Measurements from ENCODE around the gene C20orf204. TPM values are rescaled to one million over a fixed set of nuclear protein-coding genes. Genes with fewer than 3 reads are reported as not detected.

Gene C20orf204
- total RNA-seq, 1 donor from 2014 or later = 3.8 TPM

DNA sequence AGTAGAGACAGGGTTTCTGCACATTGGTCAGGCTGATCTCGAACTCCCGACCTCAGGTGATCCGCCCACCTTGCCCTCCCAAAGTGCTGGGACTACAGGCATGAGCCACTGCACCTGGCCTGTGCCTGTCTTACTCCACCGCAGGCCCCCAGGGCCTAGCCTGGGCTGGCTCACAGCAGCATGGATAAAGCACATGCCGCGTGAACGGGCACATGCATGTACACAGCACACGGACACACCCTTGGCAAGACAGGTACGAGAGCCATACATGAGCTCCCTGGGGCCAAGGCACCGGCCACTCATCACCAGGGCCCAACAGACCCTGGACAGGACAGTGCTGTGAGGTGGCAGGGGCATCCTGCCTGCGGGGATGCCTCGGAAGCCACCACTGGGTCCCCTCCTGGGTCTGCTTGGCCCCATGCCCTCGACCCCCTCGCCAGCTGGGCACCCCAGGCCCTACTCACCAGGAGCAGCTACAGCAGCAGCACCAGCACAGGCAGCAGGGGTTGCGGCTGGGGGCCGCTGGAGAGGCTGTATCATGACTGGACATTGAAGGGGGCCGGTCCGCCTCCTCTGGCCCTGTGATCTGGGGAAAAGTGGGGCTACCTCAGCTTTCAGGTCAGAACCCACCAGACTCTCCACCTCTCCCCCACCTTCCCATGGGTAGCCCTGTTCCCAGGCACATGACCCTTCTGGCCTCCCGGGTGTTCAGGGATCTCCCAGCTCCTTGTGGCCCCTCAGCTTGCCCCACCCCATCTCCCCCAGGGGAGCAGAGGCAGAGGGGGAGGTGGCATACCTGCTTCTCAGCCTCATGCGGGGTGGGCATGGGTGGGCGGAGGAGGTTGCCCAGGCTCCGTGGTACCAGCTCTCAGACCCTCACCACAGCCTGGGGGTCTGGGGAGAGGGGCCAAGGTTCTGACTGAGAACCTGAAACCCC is 40.3 kb downstream of the C20orf204 start:
- H3K36me3 Mint-ChIP-seq (ENCODE audit: low read depth) = peaks cover 30% of the 10 kb centered on the region
- peak overlapping the region; percentile 30 for H3K4me3 Mint-ChIP-seq (ENCODE audit: low read depth)
- peaks cover 2% of the 10 kb centered on the region for H3K27me3 Mint-ChIP-seq (ENCODE audit: low read depth)
- H3K4me1 Mint-ChIP-seq (ENCODE audit: low read depth) = peaks cover 14% of the 10 kb centered on the region
- no peak for DNase-seq (ENCODE audit: low spot score)
- intact Hi-C loops (cut with micrococcal nuclease) = loop anchor here (5.0 kb wide), 1 partner anchor 94 kb away; the partner anchor contains the start of gene PRPF6
- no peaks in the 10 kb centered on the region for H3K9me3 Mint-ChIP-seq
- no peak overlapping the region for H3K27ac Mint-ChIP-seq

DNA sequence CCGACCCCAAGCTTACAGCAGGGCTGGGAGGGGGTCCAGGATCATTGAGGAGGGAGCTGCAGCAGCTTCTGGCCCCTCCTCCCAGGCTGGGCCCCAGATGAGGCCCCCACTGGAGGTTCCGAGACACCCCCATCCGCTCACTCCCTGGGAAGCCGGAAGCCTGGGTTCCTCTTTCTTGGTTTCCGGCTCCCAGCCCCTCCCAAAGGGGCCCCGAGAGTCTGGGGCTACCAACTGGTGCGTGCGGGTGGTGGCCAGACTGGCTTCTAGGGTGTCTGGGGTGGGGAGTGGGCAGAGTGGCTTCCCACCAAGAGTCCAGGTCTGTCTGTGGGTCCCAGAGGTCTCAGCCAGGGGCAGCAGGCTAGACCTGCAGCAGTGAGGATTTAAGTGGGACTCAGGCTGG is 41.1 kb downstream of the C20orf204 start:
- Mint-ChIP-seq H3K4me3 (ENCODE audit: low read depth) (peak overlapping the region; percentile 95), H3K9me3 (no peaks in the 10 kb centered on the region), H3K27me3 (ENCODE audit: low read depth) (peaks cover 8% of the 10 kb centered on the region), H3K4me1 (ENCODE audit: low read depth) (peaks cover 17% of the 10 kb centered on the region), H3K36me3 (ENCODE audit: low read depth) (peaks cover 29% of the 10 kb centered on the region), H3K27ac (peak overlapping the region; percentile 79)
- no peak for DNase-seq (ENCODE audit: low spot score)
- intact Hi-C loops (cut with micrococcal nuclease) = loop anchor here (1.0 to 5.0 kb wide), 2 partner anchors 11 to 95 kb away; partner anchors contain the start of gene PRPF6

GRCh38 chr20:64077541-64077875 is 41.5 kb downstream of the C20orf204 start:
- intact Hi-C loops (cut with micrococcal nuclease) = loop anchor here (1.0 to 5.0 kb wide), 2 partner anchors 11 to 95 kb away; partner anchors contain the start of gene PRPF6
- Mint-ChIP-seq H3K4me1 (ENCODE audit: low read depth) (peaks cover 16% of the 10 kb centered on the region), H3K4me3 (ENCODE audit: low read depth) (peak overlapping the region; percentile 95), H3K9me3 (no peaks in the 10 kb centered on the region), H3K27me3 (ENCODE audit: low read depth) (peaks cover 10% of the 10 kb centered on the region), H3K36me3 (ENCODE audit: low read depth) (peaks cover 25% of the 10 kb centered on the region), H3K27ac (peak overlapping the region; percentile 79)
- DNase-seq (ENCODE audit: low spot score) = no peak

- intact Hi-C loops (cut with micrococcal nuclease) = loop anchor here (1.0 to 5.0 kb wide), 3 partner anchors 12 to 96 kb away; partner anchors contain the start of genes PRPF6 and TCEA2
- H3K4me1 Mint-ChIP-seq (ENCODE audit: low read depth) = peaks cover 19% of the 10 kb centered on the region
- H3K27ac Mint-ChIP-seq = peak overlapping the region; percentile 79
- H3K9me3 Mint-ChIP-seq = no peaks in the 10 kb centered on the region
- DNase-seq (ENCODE audit: low spot score) = peak; percentile 70
- H3K4me3 Mint-ChIP-seq (ENCODE audit: low read depth) = peak overlapping the region; percentile 95
- peaks cover 15% of the 10 kb centered on the region for H3K27me3 Mint-ChIP-seq (ENCODE audit: low read depth)
- H3K36me3 Mint-ChIP-seq (ENCODE audit: low read depth) = peaks cover 21% of the 10 kb centered on the region
Observed at GRCh38 chr20:64077876-64078551, 42.0 kb downstream of the C20orf204 start.

- Mint-ChIP-seq H3K4me1 (ENCODE audit: low read depth) (peaks cover 21% of the 10 kb centered on the region), H3K36me3 (ENCODE audit: low read depth) (peaks cover 18% of the 10 kb centered on the region), H3K27me3 (ENCODE audit: low read depth) (peaks cover 18% of the 10 kb centered on the region), H3K4me3 (ENCODE audit: low read depth) (peak overlapping the region; percentile 95), H3K27ac (peak overlapping the region; percentile 80), H3K9me3 (no peaks in the 10 kb centered on the region)
- intact Hi-C loops (cut with micrococcal nuclease) = loop anchor here (2.0 to 5.0 kb wide), 2 partner anchors 16 to 97 kb away; partner anchors contain the start of genes PRPF6 and TCEA2
- DNase-seq (ENCODE audit: low spot score) = no peak
Observed at GRCh38 chr20:64078934-64079272, 42.9 kb downstream of the C20orf204 start.

GRCh38 chr20:64079273-64080012 is 43.5 kb downstream of the C20orf204 start, which contains the start of gene RGS19:
Gene RGS19, minus strand, starts transcription at chr20:64079518. Its CDS starts 2,632 bp downstream, at chr20:64076886.
- DNase-seq (ENCODE audit: low spot score) = peak; percentile 71
- intact Hi-C loops (cut with micrococcal nuclease) = loop anchor here (2.0 to 5.0 kb wide), 2 partner anchors 17 to 97 kb away; partner anchors contain the start of genes PRPF6 and TCEA2
- H3K4me1 Mint-ChIP-seq (ENCODE audit: low read depth) = peaks cover 24% of the 10 kb centered on the region
- peaks cover 21% of the 10 kb centered on the region for H3K27me3 Mint-ChIP-seq (ENCODE audit: low read depth)
- peaks cover 14% of the 10 kb centered on the region for H3K36me3 Mint-ChIP-seq (ENCODE audit: low read depth)
- peak within 1 kb of the TSS; percentile 80 for H3K27ac Mint-ChIP-seq
- no peaks in the 10 kb centered on the region for H3K9me3 Mint-ChIP-seq
- H3K4me3 Mint-ChIP-seq (ENCODE audit: low read depth) = peak within 1 kb of the TSS; percentile 95

- H3K4me3 Mint-ChIP-seq (ENCODE audit: low read depth) = peak within 1 kb of the TSS; percentile 95
- peaks cover 25% of the 10 kb centered on the region for H3K4me1 Mint-ChIP-seq (ENCODE audit: low read depth)
- peak within 1 kb of the TSS; percentile 80 for H3K27ac Mint-ChIP-seq
- no peaks in the 10 kb centered on the region for H3K9me3 Mint-ChIP-seq
- H3K36me3 Mint-ChIP-seq (ENCODE audit: low read depth) = peaks cover 11% of the 10 kb centered on the region
- peaks cover 26% of the 10 kb centered on the region for H3K27me3 Mint-ChIP-seq (ENCODE audit: low read depth)
- no peak for DNase-seq (ENCODE audit: low spot score)
- intact Hi-C loops (cut with micrococcal nuclease) = no loop called here
Observed at GRCh38 chr20:64080013-64080812, 44.2 kb downstream of the C20orf204 start, which contains the start of gene OPRL1. Gene OPRL1, plus strand, starts transcription at chr20:64080082. Its CDS starts 12,639 bp downstream, at chr20:64092721.

GRCh38 chr20:64080813-64081623 is 45.0 kb downstream of the C20orf204 start:
- Mint-ChIP-seq H3K4me1 (ENCODE audit: low read depth) (peaks cover 25% of the 10 kb centered on the region), H3K27ac (no peak overlapping the region)

DNA sequence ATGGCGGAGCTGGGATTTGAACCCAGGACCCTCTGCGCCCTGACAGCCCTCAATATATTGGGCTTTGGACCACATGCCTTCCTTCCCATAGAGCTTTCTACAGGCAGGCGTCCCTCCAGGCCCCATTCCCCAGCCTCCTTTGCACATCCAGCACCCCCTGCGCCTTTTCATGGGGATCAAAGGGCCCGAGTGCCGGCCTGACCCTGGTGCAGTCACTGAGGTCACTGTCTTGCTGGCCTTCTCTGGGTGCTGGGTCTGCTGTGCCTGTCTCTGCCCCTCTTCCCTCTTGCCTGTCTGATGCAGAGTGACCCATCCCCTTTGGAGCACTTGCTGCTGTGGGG is 45.6 kb downstream of the C20orf204 start:
- Mint-ChIP-seq H3K27ac (no peak overlapping the region), H3K4me3 (ENCODE audit: low read depth) (peak overlapping the region; percentile 42)

More at GRCh38 chr20:64080813-64081623, 45.0 kb downstream of the C20orf204 start:
- Mint-ChIP-seq H3K27me3 (ENCODE audit: low read depth) (peaks cover 34% of the 10 kb centered on the region), H3K36me3 (ENCODE audit: low read depth) (peaks cover 6% of the 10 kb centered on the region), H3K9me3 (no peaks in the 10 kb centered on the region), H3K4me3 (ENCODE audit: low read depth) (peak overlapping the region; percentile 65)
- intact Hi-C loops (cut with micrococcal nuclease) = no loop called here
- DNase-seq (ENCODE audit: low spot score) = no peak

DNA sequence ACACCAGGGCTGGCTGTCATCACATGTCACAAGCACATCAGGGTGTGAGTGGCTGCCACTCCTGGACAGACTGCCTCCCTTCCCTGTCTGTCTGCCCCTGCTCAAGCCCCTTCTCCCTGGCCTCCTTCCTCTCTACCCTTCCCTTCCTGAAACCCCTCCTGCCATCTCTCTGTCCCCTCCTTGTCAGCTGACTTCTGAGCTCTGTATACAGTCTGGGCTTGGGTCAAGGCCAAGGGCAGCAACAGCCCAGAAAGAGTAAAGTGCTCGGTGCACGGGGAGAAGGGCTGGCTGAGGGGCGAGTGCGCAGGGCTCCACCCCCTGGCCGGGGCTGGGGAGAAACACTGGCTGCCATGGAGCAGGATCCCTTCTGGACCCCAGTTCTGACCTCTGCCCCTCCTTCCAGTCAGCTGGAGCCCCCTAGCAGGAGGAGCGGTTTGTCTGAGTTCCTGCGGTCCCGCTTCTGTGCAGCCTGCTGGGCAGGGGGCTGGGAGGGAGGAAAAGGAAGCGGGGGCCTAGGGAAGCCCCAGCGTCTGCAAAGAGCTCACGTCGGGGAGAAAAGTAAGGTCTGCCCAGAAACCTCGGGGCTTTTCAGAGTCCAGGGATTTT is 46.2 kb downstream of the C20orf204 start:
- intact Hi-C loops (cut with micrococcal nuclease) = loop anchor here (2.0 kb wide), 1 partner anchor 39 kb away; no protein-coding TSS in a partner anchor
- no peak for DNase-seq (ENCODE audit: low spot score)
- Mint-ChIP-seq H3K9me3 (no peaks in the 10 kb centered on the region), H3K4me1 (ENCODE audit: low read depth) (peaks cover 25% of the 10 kb centered on the region), H3K27ac (no peak overlapping the region), H3K27me3 (ENCODE audit: low read depth) (peaks cover 38% of the 10 kb centered on the region), H3K36me3 (ENCODE audit: low read depth) (peaks cover 6% of the 10 kb centered on the region), H3K4me3 (ENCODE audit: low read depth) (peak overlapping the region; percentile 42)

More for the DNA sequence above, 45.6 kb downstream of the C20orf204 start:
- Mint-ChIP-seq H3K9me3 (no peaks in the 10 kb centered on the region), H3K36me3 (ENCODE audit: low read depth) (peaks cover 6% of the 10 kb centered on the region), H3K27me3 (ENCODE audit: low read depth) (peaks cover 38% of the 10 kb centered on the region), H3K4me1 (ENCODE audit: low read depth) (peaks cover 25% of the 10 kb centered on the region)
- no peak for DNase-seq (ENCODE audit: low spot score)
- intact Hi-C loops (cut with micrococcal nuclease) = no loop called here

Data from activated T-helper 2 cell treated with anti-CD3 and anti-CD28 coated beads, Interferon-gamma antibody, Interleukin-2, Interleukin-4, amounts not matched to agents 10 μg/mL and 5 μg/mL and 100 μg/mL, durations not matched to agents 14 hours and 24 hours and 36 hours (primary cell).